Sigmoid colon (tissue), 4 donors: ENCODE results near the gene KRTAP9-2.

ENCODE experiments used
- CTCF ChIP-seq, 4 experiments: fragments of 450-650 bp in 3 of 4; fragments of 200-600 bp in 1 of 4; IDR thresholded peaks; one replicate each; pipeline ENCODE4 v1.5.1; 2016 to 2019; ENCODE audit warnings: antibody characterized with exemption in 4 of 4, mild to moderate bottlenecking in 3 of 4, moderate library complexity in 2 of 4
- EP300 ChIP-seq, 4 donors: sonication (generic); formaldehyde crosslinking; IDR thresholded peaks; one replicate each; pipeline ENCODE4 v1.6.1; 2017; ENCODE audit warnings: antibody characterized with exemption in 4 of 4
- POLR2A ChIP-seq, 2 donors: fragments of 450-650 bp; IDR thresholded peaks; one replicate each; pipeline ENCODE4 v1.6.1; 2016; ENCODE audit warnings: antibody characterized with exemption in 2 of 2, mild to moderate bottlenecking in 2 of 2, moderate library complexity in 2 of 2
- POLR2AphosphoS5 ChIP-seq, 4 donors: sonication (generic); formaldehyde crosslinking; IDR thresholded peaks; one replicate each; pipeline ENCODE4 v1.6.1; 2017; ENCODE audit warnings: antibody characterized with exemption in 4 of 4

DNA sequence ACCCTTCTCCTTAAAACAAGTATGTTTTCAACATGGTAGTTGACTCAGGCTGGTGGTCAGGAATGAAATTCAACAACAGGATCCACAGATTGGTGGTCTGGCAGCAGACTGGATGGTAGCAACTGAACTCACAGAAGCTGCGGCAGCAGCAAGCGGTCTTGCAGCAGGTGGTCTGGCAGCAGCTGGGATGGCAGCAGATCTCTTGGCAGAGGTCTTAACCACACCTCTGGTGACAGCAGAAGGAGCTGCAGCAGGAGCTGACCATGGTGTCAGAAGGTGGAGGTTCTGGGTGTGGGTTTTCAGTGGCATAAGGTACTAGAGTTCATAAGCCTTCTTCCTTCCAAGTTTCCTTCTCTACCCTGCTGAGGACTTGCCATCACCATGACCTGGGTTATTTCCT, 39.6 kb upstream of the KRTAP9-2 start:
- TF ChIP-seq POLR2A (IDR thresholded peaks at IDR 0.05) (no peak), CTCF (IDR thresholded peaks at IDR 0.05) (no peak), EP300 (IDR thresholded peaks at IDR 0.05) (no peak), POLR2AphosphoS5 (IDR thresholded peaks at IDR 0.05) (no peak)
